ENCODE measurements around the gene TRPC4AP.

DNA sequence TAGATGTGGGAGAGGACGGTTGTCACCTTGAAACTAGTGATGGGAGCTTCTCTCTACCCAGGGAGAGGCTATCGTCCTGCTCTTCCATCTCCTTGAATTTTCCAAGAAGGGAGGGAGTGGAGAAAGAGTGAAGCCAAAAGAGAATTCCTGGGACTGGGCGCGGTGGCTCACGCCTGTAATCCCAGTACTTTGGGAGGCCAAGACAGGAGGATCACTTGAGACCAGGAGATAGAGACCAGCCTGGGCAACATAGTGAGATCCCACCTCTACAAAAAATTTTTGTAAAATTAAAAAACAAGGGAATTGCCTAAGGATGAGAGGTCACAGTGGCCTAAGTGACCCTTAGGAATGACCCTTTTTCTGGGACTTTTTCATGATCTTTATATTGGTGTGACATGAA, 128.1 kb downstream of the TRPC4AP start:
- TF ChIP-seq, protein P1, sequence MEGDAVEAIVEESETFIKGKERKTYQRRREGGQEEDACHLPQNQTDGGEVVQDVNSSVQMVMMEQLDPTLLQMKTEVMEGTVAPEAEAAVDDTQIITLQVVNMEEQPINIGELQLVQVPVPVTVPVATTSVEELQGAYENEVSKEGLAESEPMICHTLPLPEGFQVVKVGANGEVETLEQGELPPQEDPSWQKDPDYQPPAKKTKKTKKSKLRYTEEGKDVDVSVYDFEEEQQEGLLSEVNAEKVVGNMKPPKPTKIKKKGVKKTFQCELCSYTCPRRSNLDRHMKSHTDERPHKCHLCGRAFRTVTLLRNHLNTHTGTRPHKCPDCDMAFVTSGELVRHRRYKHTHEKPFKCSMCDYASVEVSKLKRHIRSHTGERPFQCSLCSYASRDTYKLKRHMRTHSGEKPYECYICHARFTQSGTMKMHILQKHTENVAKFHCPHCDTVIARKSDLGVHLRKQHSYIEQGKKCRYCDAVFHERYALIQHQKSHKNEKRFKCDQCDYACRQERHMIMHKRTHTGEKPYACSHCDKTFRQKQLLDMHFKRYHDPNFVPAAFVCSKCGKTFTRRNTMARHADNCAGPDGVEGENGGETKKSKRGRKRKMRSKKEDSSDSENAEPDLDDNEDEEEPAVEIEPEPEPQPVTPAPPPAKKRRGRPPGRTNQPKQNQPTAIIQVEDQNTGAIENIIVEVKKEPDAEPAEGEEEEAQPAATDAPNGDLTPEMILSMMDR (IDR thresholded peaks at IDR 0.05 in 4 of 5, conservative IDR thresholded peaks at IDR 0.05 in 1 of 5): no peak
- no peak for TF ChIP-seq POLR2A (IDR thresholded peaks at IDR 0.05)

All from gastrocnemius medialis (tissue), 4 donors.